Epithelial cell of esophagus (primary cell): Measurements from ENCODE around the gene DCLK2.

Experiments
- DNase-seq: peaks from one replicate; pipeline ENCODE4 v3.0.0; 2010; ENCODE audit warnings: low read depth
- H3K4me3 ChIP-seq: 2 replicates; pipeline ENCODE4 v1.5.1; 2011; ENCODE audit warnings: mild to moderate bottlenecking, low read length, control low read depth
- TF ChIP-seq, protein P1 (sequence below): IDR thresholded peaks from 2 replicates; pipeline ENCODE4 v1.5.1; 2011; ENCODE audit warnings: low read depth, mild to moderate bottlenecking, low read length, control low read depth, inconsistent platforms; ENCODE audit not compliant: insufficient read depth; ENCODE audit errors: missing control alignments

Gene DCLK2

DNA sequence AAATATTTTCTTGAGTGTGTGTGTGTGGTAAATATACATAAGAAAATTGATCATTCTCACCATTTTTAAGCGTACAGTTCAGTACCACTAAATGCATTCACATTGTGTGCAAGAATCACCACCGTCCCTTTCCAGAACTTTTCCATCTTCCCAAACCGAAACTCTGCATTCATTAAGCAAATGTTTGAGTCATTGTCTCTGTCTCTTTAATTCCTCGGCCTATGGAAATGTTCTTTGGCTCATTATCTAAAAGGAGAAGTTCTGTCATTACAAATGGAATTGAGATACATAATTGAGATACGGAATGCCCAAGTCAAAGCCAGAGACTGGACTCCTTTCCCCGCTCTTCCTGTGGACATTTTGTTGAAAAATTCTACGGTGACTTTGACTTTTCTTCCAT, 168.9 kb downstream of the DCLK2 start:
- no peak overlapping the region for H3K4me3 ChIP-seq
- DNase-seq: no peak
- TF ChIP-seq, protein P1, sequence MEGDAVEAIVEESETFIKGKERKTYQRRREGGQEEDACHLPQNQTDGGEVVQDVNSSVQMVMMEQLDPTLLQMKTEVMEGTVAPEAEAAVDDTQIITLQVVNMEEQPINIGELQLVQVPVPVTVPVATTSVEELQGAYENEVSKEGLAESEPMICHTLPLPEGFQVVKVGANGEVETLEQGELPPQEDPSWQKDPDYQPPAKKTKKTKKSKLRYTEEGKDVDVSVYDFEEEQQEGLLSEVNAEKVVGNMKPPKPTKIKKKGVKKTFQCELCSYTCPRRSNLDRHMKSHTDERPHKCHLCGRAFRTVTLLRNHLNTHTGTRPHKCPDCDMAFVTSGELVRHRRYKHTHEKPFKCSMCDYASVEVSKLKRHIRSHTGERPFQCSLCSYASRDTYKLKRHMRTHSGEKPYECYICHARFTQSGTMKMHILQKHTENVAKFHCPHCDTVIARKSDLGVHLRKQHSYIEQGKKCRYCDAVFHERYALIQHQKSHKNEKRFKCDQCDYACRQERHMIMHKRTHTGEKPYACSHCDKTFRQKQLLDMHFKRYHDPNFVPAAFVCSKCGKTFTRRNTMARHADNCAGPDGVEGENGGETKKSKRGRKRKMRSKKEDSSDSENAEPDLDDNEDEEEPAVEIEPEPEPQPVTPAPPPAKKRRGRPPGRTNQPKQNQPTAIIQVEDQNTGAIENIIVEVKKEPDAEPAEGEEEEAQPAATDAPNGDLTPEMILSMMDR: no peak

DNA sequence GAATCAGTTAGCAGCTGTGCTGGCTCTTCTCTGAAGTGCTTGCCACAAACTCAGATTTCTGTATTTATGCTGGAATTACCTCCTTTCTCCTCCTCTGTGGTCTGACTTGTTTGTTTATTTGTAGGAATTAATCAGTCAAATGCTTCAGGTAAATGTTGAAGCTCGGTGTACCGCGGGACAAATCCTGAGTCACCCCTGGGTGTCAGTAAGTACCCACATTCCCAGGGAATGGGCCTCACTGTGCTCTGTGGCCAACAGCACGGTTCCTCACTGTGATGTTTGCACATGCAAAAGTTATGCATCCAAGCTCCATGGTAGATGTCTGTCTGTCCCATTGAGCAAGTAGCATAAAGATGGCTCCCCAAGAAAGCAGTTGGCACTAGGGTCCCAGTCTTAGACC, 169.9 kb downstream of the DCLK2 start:
- peak; percentile 66 for DNase-seq
- H3K4me3 ChIP-seq: no peak overlapping the region
- TF ChIP-seq, protein P1: peak; percentile 20

DNA sequence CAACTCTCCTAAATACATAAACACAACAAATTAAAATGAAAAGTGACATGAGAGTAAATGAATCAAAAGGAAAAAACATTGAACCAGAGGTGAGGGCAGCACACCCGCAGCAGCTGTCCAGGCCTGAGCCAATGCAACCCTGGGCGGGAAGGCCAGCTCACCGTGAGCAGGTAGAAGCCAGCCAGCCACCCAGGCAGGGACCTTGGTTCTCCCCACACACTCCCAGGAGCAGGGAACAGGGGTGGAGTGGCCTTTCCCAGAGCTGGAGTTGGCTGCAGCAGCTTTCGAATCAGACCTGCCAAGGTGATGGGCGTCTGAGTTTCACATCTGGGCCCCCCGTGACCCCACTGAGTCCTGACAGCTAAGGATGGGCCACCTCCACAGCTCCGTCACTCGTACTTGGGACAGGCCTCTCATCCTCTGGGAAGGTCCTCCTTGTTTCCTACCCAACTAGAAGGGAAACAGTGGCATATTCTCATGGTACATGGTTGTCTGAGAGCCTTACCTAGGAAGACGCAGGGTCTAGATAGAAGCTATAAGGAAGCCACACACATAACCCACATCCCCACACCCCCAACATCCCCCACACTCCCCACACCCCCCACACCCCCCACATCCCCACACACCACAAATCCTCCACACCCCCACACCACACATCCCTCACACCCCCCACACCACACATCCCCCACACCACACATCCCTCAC, 172.2 kb downstream of the DCLK2 start:
- H3K4me3 ChIP-seq: no peak overlapping the region
- no peak for DNase-seq
- TF ChIP-seq, protein P1: no peak

DNA sequence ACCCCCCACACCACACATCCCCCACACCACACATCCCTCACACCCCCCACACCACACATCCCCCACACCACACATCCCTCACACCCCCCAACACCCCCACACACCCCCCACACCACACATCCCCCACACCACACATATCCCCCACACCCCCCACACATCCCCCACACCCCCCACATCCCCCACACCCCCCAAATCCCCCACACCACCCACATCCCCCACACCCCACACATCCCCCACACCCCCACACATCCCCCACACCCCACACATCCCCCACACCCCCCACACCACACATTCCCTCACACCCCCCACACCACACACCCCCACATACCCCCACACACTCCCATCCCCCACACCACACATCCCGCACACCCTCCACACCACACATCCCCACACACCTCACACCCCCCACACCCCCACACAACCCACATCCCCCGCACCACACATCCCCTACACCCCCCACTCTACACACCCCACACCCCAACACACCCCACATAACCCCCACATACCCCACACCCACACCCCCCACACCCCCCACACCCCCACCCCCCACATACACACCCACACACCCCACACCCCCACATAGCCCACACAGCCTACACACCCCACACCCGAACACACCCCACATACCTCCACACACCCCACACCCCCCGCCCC, 172.9 kb downstream of the DCLK2 start:
- no peak overlapping the region for H3K4me3 ChIP-seq

DNA sequence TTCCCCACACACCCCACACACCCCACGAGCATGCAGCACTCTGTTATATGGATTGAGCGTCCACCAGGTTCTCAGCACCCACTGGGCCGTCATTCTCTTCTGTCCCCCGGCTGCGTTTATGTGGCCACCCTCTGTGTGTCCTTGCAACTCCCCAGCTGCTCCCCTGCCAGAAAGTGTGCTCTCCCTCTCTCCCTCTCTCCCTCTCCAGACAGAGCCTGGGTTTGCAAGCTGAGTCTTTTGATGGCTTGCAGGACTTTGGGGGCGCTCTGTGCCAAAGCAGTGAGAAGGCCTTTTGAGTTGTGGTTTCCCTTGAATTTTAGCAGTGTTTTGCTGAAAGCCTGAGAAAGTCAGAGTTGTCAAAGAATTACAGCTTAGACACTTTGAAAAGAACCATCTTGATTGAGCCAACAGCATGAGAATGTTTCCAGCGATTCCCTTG, 173.5 kb downstream of the DCLK2 start:
- TF ChIP-seq, protein P1: no peak
- H3K4me3 ChIP-seq: no peak overlapping the region
- DNase-seq: no peak

More for the DNA sequence above, 172.9 kb downstream of the DCLK2 start:
- no peak for DNase-seq
- TF ChIP-seq, protein P1: no peak

DNA sequence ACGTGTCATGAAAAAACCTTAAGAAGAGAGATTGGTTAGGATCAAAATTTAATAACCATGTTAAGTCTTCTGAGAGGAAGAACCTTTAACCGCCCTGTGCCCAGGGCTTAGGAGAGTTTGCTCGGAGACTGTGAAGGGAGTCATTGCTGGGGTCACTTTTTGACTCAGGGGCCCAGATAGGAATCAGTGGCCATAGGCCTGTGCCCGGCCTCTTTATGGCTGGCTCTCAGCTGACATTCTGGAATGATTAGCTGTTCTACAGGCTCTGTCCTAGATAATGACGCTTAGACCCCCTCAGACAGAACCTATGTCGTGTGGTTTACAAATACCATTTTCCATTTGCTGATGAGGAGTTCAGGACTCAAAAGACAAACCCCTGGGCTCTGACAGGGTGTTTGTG, 174.1 kb downstream of the DCLK2 start:
- no peak for DNase-seq
- TF ChIP-seq, protein P1: no peak
- no peak overlapping the region for H3K4me3 ChIP-seq

DNA sequence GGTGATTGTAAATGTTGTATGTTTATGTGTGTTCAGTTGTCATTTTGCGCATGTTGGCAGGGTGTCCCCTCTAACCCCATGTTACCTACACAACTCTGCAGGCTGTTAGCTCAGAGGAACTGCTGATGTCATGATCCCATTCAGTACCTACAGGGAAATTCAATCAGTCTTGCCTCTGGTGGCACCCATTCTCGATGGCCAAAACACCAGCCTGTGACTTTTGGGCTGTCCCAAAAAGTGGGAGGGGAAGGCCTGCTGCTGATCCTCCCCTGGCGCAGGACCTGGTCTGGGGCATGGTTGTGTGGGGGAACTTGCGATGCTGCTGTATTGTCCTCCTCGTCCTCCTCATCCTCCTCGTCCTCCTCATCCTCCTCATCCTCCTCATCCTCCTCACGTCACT, 174.5 kb downstream of the DCLK2 start:
- H3K4me3 ChIP-seq: no peak overlapping the region
- TF ChIP-seq, protein P1: no peak
- no peak for DNase-seq
